H9 (cell line): ENCODE measurements around the gene YBX1. TPM values are rescaled to one million over a fixed set of nuclear protein-coding genes. Genes with fewer than 3 reads are reported as not detected.

Experiments used
- DNase-seq: peaks from one replicate; pipeline ENCODE4 v3.0.0-alpha.2; 2017
- H2AFZ ChIP-seq: one replicate; pipeline ENCODE4 v1.6.1; 2013; ENCODE audit warnings: mild to moderate bottlenecking, low read length, control low read depth, moderate library complexity
- H2AK5ac ChIP-seq: 2 replicates; pipeline ENCODE4 v1.6.1; 2013; ENCODE audit warnings: low read length, control low read depth, mixed read lengths; ENCODE audit not compliant: insufficient read length
- H2BK120ac ChIP-seq: one replicate; pipeline ENCODE4 v1.6.1; 2013; ENCODE audit warnings: low read depth, mild to moderate bottlenecking, low read length, control low read depth, inconsistent platforms; ENCODE audit not compliant: poor library complexity, severe bottlenecking
- H2BK12ac ChIP-seq: 2 replicates; pipeline ENCODE4 v1.6.1; 2013; ENCODE audit warnings: low read length, control low read depth, mixed read lengths, low read depth; ENCODE audit not compliant: insufficient read length
- H2BK15ac ChIP-seq: 2 replicates; pipeline ENCODE4 v1.6.1; 2013; ENCODE audit warnings: low read depth, low read length, control low read depth
- H2BK20ac ChIP-seq: one replicate; pipeline ENCODE4 v1.6.1; 2013; ENCODE audit warnings: low read depth, mild to moderate bottlenecking, low read length, control low read depth, inconsistent platforms; ENCODE audit not compliant: poor library complexity, severe bottlenecking
- H2BK5ac ChIP-seq: 2 replicates; pipeline ENCODE4 v1.6.1; 2013; ENCODE audit warnings: low read length, control low read depth, mixed read lengths; ENCODE audit not compliant: insufficient read length
- H3K14ac ChIP-seq: 2 replicates; pipeline ENCODE4 v1.6.1; 2013; ENCODE audit warnings: low read length, control low read depth; ENCODE audit not compliant: insufficient read depth
- H3K18ac ChIP-seq: 2 replicates; pipeline ENCODE4 v1.6.1; 2013; ENCODE audit warnings: low read depth, mild to moderate bottlenecking, mixed read lengths, low read length, control low read depth; ENCODE audit not compliant: insufficient read length
- H3K23ac ChIP-seq: 2 replicates; pipeline ENCODE4 v1.6.1; 2013; ENCODE audit warnings: low read length, control low read depth, mixed read lengths, low read depth; ENCODE audit not compliant: insufficient read length
- H3K23me2 ChIP-seq: 2 replicates; pipeline ENCODE4 v1.6.1; 2013; ENCODE audit warnings: low read depth, mild to moderate bottlenecking, mixed read lengths, low read length, control low read depth; ENCODE audit not compliant: insufficient read length, poor library complexity, severe bottlenecking
- H3K27ac ChIP-seq: 2 replicates; pipeline ENCODE4 v1.5.1; 2013; ENCODE audit warnings: low read length, control low read depth, mixed read lengths, low read depth; ENCODE audit not compliant: insufficient read length
- H3K27me3 ChIP-seq: 2 replicates; pipeline ENCODE4 v1.6.1; 2013; ENCODE audit warnings: low read length, control low read depth, inconsistent platforms; ENCODE audit not compliant: insufficient read depth
- H3K4ac ChIP-seq: 2 replicates; pipeline ENCODE4 v1.6.1; 2013; ENCODE audit warnings: low read depth, mild to moderate bottlenecking, control low read depth, inconsistent platforms, low read length, moderate library complexity
- H3K4me1 ChIP-seq: 2 replicates; pipeline ENCODE4 v1.6.1; 2013; ENCODE audit warnings: low read length, control low read depth, inconsistent platforms; ENCODE audit not compliant: insufficient read depth
- H3K4me2 ChIP-seq: 2 replicates; pipeline ENCODE4 v1.6.1; 2013; ENCODE audit warnings: low read length, control low read depth, mixed read lengths; ENCODE audit not compliant: insufficient read length, insufficient read depth
- H3K56ac ChIP-seq: 2 replicates; pipeline ENCODE4 v1.6.1; 2013; ENCODE audit warnings: low read depth, mild to moderate bottlenecking, mixed read lengths, low read length, control low read depth; ENCODE audit not compliant: insufficient read length
- H3K79me1 ChIP-seq: 2 replicates; pipeline ENCODE4 v1.6.1; 2013; ENCODE audit warnings: low read depth, mild to moderate bottlenecking, moderate library complexity, low read length, control low read depth, inconsistent platforms; ENCODE audit not compliant: insufficient read depth, poor library complexity, severe bottlenecking
- H3K79me2 ChIP-seq: 2 replicates; pipeline ENCODE4 v1.6.1; 2013; ENCODE audit warnings: low read length, control low read depth, inconsistent platforms; ENCODE audit not compliant: insufficient read depth
- H3K9ac ChIP-seq: 2 replicates; pipeline ENCODE4 v1.6.1; 2013; ENCODE audit warnings: low read length, control low read depth, mixed read lengths; ENCODE audit not compliant: insufficient read length; ENCODE audit errors: extremely low read depth
- H3K9me3 ChIP-seq: one replicate; pipeline ENCODE4 v1.6.1; 2013; ENCODE audit warnings: low read depth, low read length, inconsistent platforms; ENCODE audit not compliant: control insufficient read depth
- H3T11ph ChIP-seq: one replicate; pipeline ENCODE4 v1.6.1; 2013; ENCODE audit warnings: mild to moderate bottlenecking, low read length, control low read depth, inconsistent platforms
- H4K20me1 ChIP-seq: one replicate; pipeline ENCODE4 v1.6.1; 2013; ENCODE audit not compliant: control insufficient read depth, insufficient read length, insufficient read depth
- H4K5ac ChIP-seq: 2 replicates; pipeline ENCODE4 v1.6.1; 2013; ENCODE audit warnings: low read depth, mild to moderate bottlenecking, mixed read lengths, low read length, control low read depth; ENCODE audit not compliant: insufficient read length
- H4K8ac ChIP-seq: replicated peaks from 2 replicates; pipeline ENCODE4 v1.6.1; 2013; ENCODE audit warnings: low read length, control low read depth, mixed read lengths, low read depth; ENCODE audit not compliant: insufficient read length
- H4K91ac ChIP-seq: 2 replicates; pipeline ENCODE4 v1.6.1; 2013; ENCODE audit warnings: low read depth, mild to moderate bottlenecking, moderate library complexity, mixed read lengths, low read length, control low read depth; ENCODE audit not compliant: insufficient read length
- H3K27ac Mint-ChIP-seq, 3 experiments: 2 replicates in 2 of 3; 3 replicates in 1 of 3; pipeline ENCODE4 v1.8.0; 2020 to 2021; ENCODE audit warnings: mixed read lengths in 3 of 3, mild to moderate bottlenecking in 1 of 3, moderate library complexity in 1 of 3
- H3K27me3 Mint-ChIP-seq: 2 replicates; pipeline ENCODE4 v1.8.0; 2021; ENCODE audit warnings: low read depth, mild to moderate bottlenecking, moderate library complexity, mixed read lengths
- H3K36me3 Mint-ChIP-seq, 3 experiments: 2 replicates in 2 of 3; 3 replicates in 1 of 3; pipeline ENCODE4 v1.8.0; 2020 to 2021; ENCODE audit warnings: low read depth in 3 of 3, mixed read lengths in 3 of 3; ENCODE audit not compliant: insufficient read depth in 1 of 3
- H3K4me1 Mint-ChIP-seq, 2 experiments: 2 replicates each; pipeline ENCODE4 v1.8.0; 2020; ENCODE audit warnings: mixed read lengths in 2 of 2
- H3K4me3 Mint-ChIP-seq, 2 experiments: 2 replicates in 1 of 2; 3 replicates in 1 of 2; pipeline ENCODE4 v1.8.0; 2020 to 2021; ENCODE audit warnings: mild to moderate bottlenecking in 2 of 2, mixed read lengths in 2 of 2, moderate library complexity in 1 of 2
- H3K9me3 Mint-ChIP-seq, 2 experiments: 2 replicates in 1 of 2; 3 replicates in 1 of 2; pipeline ENCODE4 v1.8.0; 2020; ENCODE audit warnings: mild to moderate bottlenecking in 2 of 2, mixed read lengths in 2 of 2, moderate library complexity in 1 of 2
- CTCF ChIP-seq: fragments of 200-600 bp; sonication (generic); conservative IDR thresholded peaks from 3 replicates; pipeline ENCODE4 v1.8.0; 2021; ENCODE audit warnings: antibody characterized with exemption, mild to moderate bottlenecking
- WGBS: extraction: QIAGEN DNeasy Blood & Tissue Kit; methylation state at CpG from one replicate; pipeline ENCODE4 v1.1.7; 2013; ENCODE audit warnings: missing lambda C conversion rate, low lambda C conversion rate, mixed read lengths; ENCODE audit not compliant: insufficient read length; ENCODE audit errors: extremely low coverage; 5-methylcytosine and 5-hydroxymethylcytosine counted together
- total RNA-seq: library from RNA; stranded (reverse); gene quantifications from 2 replicates; pipeline ENCODE4 v1.2.1, GENCODE V29; 2021

Gene YBX1
- total RNA-seq, 1 experiment from 2014 or later, result 1,019 TPM

DNA sequence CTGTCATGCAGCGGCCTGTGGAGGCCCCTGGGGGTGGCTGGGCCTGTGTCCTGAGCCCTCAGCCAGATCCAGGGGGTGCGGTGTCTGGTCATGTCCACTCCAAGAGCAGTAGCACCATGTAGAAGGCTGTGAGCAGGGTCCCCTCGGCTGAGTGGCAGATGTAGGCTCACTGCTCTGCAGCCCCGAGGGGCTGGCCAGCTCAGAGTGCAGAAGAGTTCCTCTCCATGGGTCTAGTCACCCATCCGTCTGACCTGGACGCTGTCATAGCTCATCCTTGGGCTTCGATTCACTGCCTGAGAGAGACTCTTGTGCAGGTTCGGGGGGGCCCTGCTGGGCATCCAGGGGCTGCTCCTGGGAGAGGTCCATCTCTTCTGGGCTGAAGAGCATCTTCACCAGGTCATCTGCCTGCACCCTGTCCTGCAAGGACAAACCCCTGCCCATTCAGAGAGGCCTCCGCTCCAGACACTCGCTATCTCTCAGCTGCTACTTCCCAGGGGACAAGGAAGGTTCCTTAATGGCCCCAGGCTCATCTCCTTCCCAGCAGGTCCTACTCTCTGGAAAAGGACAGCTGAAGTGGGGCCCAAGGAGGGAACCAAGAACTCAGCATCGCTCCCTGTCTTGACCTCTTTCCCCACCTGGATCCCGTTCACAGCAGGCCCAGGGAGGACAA, 64.4 kb downstream of the YBX1 start:
- no peak overlapping the region for H3K9ac ChIP-seq
- Mint-ChIP-seq H3K9me3 (peaks cover 6 to 8% of the 10 kb centered on the region in 2 experiments), H3K27me3 (no peaks in the 10 kb centered on the region; the same call in 1 of the 2 replicates), H3K27ac (peak overlapping the region in 1 of 3 experiments; percentile 42; a peak in 1 of 7 replicates), H3K4me3 (no peak overlapping the region), H3K36me3 (peaks cover 24 to 47% (median 44%) of the 10 kb centered on the region in 3 experiments), H3K4me1 (peaks cover 20% of the 10 kb centered on the region in 2 experiments)
- H3K4ac ChIP-seq, result no peak overlapping the region
- H3K23ac ChIP-seq, result no peak overlapping the region
- no peak for DNase-seq
- H4K8ac ChIP-seq, result no peak overlapping the region
- H3K79me2 ChIP-seq, result no peaks in the 10 kb centered on the region
- no peak overlapping the region for H2BK5ac ChIP-seq
- H2BK120ac ChIP-seq, result no peak overlapping the region
- no peaks in the 10 kb centered on the region for H3K27me3 ChIP-seq
- no peaks in the 10 kb centered on the region for H3K23me2 ChIP-seq
- WGBS, result no CpG with 5 or more reads among the region's 12 CpGs
- no peak overlapping the region for H3K56ac ChIP-seq
- H2BK20ac ChIP-seq, result no peak overlapping the region
- no peak for TF ChIP-seq CTCF
- H3K79me1 ChIP-seq, result no peaks in the 10 kb centered on the region
- H4K5ac ChIP-seq, result no peak overlapping the region
- no peak overlapping the region for H2BK12ac ChIP-seq
- H3T11ph ChIP-seq, result no peak overlapping the region
- no peak overlapping the region for H2AK5ac ChIP-seq
- no peak overlapping the region for H3K14ac ChIP-seq
- no peak overlapping the region for H3K4me2 ChIP-seq
- H3K18ac ChIP-seq, result no peak overlapping the region
- H4K91ac ChIP-seq, result no peak overlapping the region
- H4K20me1 ChIP-seq, result no peaks in the 10 kb centered on the region
- H2AFZ ChIP-seq, result no peak overlapping the region
- H3K27ac ChIP-seq, result no peak overlapping the region
- no peaks in the 10 kb centered on the region for H3K4me1 ChIP-seq
- no peak overlapping the region for H2BK15ac ChIP-seq
- no peaks in the 10 kb centered on the region for H3K9me3 ChIP-seq
